B cell (primary cell): ENCODE results near the gene BUB3.

Experiments
- CTCF ChIP-seq: fragments of 200-600 bp; IDR thresholded peaks from one replicate; pipeline ENCODE4 v1.8.0; 2022; ENCODE audit warnings: antibody characterized with exemption, mild to moderate bottlenecking
- EZH2 ChIP-seq: IDR thresholded peaks from 2 replicates; pipeline ENCODE4 v1.6.1; 2012; ENCODE audit warnings: borderline replicate concordance, low read depth, mild to moderate bottlenecking, moderate library complexity, low read length; ENCODE audit not compliant: insufficient read depth, poor library complexity, severe bottlenecking

- TF ChIP-seq CTCF (no peak), EZH2 (no peak)
Measured at GRCh38 chr10:123141791-123142700, 12.2 kb upstream of the BUB3 start.
